HepG2 (cell line): ENCODE data around the gene PLEKHG4B. TPM values are rescaled to one million over a fixed set of nuclear protein-coding genes. Genes with fewer than 3 reads are reported as not detected.
A peak's percentile ranks its signal among the peaks of the same experiment; 100 is the strongest.

ENCODE experiments used
- ATAC-seq: fragments of 200-7000 bp; cut with Tn5 transposase; 3 replicates; pipeline ENCODE4 v1.9.1; 2020; ENCODE audit warnings: mild to moderate bottlenecking, moderate library complexity
- BruUV-seq: library from RNA; stranded (reverse); fragments of 400-500 nt; replicated peaks from 2 replicates; lab custom pipeline; 2021; lab: Mats Ljungman, UMichigan
- CTCF ChIA-PET: fragments of 300-600 bp; formaldehyde crosslinking; extraction: SDS; loops from one replicate; lab custom pipeline; 2021; ENCODE audit warnings: low total read pairs, inconsistent platforms, low intra/inter-chr PET ratio; lab: Yijun Ruan, JAX
- POLR2A ChIA-PET: fragments of 350-600 bp; sonication (Branson Sonifier 250); formaldehyde crosslinking; loops from one replicate; lab custom pipeline; 2020; ENCODE audit warnings: antibody characterized with exemption, inconsistent platforms; lab: Yijun Ruan, JAX
- DNase-seq: peaks from one replicate; pipeline ENCODE4 v3.0.0-alpha.2; 2015; ENCODE audit warnings: low spot score
- FAIRE-seq: peaks from 3 replicates; lab custom pipeline; 2011; peaks lifted over from hg19 to GRCh38; lab: Jason Lieb, UNC
- H2AFZ ChIP-seq: one replicate; pipeline ENCODE4 v1.6.1; 2011; ENCODE audit warnings: low read length, inconsistent platforms
- H3K27ac ChIP-seq: fragments of 300-600 bp; 3 replicates; pipeline ENCODE4 v1.8.0; 2011; ENCODE audit warnings: mixed run types, mild to moderate bottlenecking, mixed read lengths, low read length, inconsistent platforms; ENCODE audit not compliant: insufficient read depth; ENCODE audit errors: extremely low read length
- H3K27me3 ChIP-seq, 2 experiments: fragments of 200-600 bp in 1 of 2; 2 replicates in 1 of 2; 3 replicates in 1 of 2; pipeline versions ENCODE4 v1.6.0 to v1.8.0; 2011; ENCODE audit warnings: low read length in 2 of 2, mild to moderate bottlenecking in 2 of 2, moderate library complexity in 2 of 2, inconsistent platforms in 1 of 2; ENCODE audit not compliant: insufficient read depth in 2 of 2, control insufficient read depth in 1 of 2
- H3K36me3 ChIP-seq, 2 experiments: fragments of 200-600 bp in 1 of 2; replicated peaks in 1 of 2; 2 replicates in 1 of 2; 3 replicates in 1 of 2; pipeline versions ENCODE4 v1.5.1 to v1.8.0; 2011; ENCODE audit warnings: low read length in 2 of 2, inconsistent platforms in 1 of 2; ENCODE audit not compliant: insufficient read depth in 2 of 2, control insufficient read depth in 1 of 2
- H3K4me1 ChIP-seq: 2 replicates; pipeline ENCODE4 v1.5.1; 2012; ENCODE audit warnings: low read length, inconsistent platforms; ENCODE audit not compliant: insufficient read depth
- H3K4me2 ChIP-seq: 2 replicates; pipeline ENCODE4 v1.6.0; 2011; ENCODE audit warnings: low read depth, low read length, inconsistent platforms
- H3K4me3 ChIP-seq, 3 experiments: fragments of 200-600 bp in 1 of 3; sonication (generic), shearing (Covaris generic) in 1 of 3; replicated peaks in 1 of 3; 2 replicates each; pipeline ENCODE4 v1.5.1; 2011 to 2016; ENCODE audit warnings: low read length in 3 of 3, inconsistent platforms in 2 of 3, low read depth in 2 of 3, mild to moderate bottlenecking in 2 of 3, control low read depth in 1 of 3, mixed read lengths in 1 of 3; ENCODE audit not compliant: insufficient read depth in 1 of 3
- H3K79me2 ChIP-seq: one replicate; pipeline ENCODE4 v1.6.1; 2011; ENCODE audit warnings: low read length, inconsistent platforms; ENCODE audit not compliant: insufficient read depth
- H3K9ac ChIP-seq: 2 replicates; pipeline ENCODE4 v1.6.0; 2011; ENCODE audit warnings: mild to moderate bottlenecking, low read depth, low read length, inconsistent platforms; ENCODE audit not compliant: insufficient read depth
- H3K9me3 ChIP-seq: 2 replicates; pipeline ENCODE4 v1.5.1; 2012; ENCODE audit warnings: mild to moderate bottlenecking, low read length
- H4K20me1 ChIP-seq: 2 replicates; pipeline ENCODE4 v1.6.0; 2011; ENCODE audit warnings: inconsistent platforms, mild to moderate bottlenecking, low read length, moderate library complexity; ENCODE audit not compliant: insufficient read depth
- CEBPB ChIP-seq: IDR thresholded peaks from 2 replicates; pipeline ENCODE4 v1.6.1; 2011; ENCODE audit warnings: low read depth, low read length, improper control_type of control experiment, borderline replicate concordance
- POLR2AphosphoS5 ChIP-seq: IDR thresholded peaks from 2 replicates; pipeline ENCODE4 v1.6.1; 2012; ENCODE audit warnings: low read depth, low read length
- RBFOX2 ChIP-seq: fragments of 200-400 bp; formaldehyde crosslinking; IDR thresholded peaks from 2 replicates; pipeline ENCODE4 v1.6.1; 2017; ENCODE audit warnings: low read depth, mild to moderate bottlenecking, low read length
- RFX3 ChIP-seq: IDR thresholded peaks from 2 replicates; pipeline ENCODE4 v1.6.1; 2016; ENCODE audit warnings: missing biosample characterization, missing genetic modification reagents
- ZBTB37 ChIP-seq: sonication (generic); formaldehyde crosslinking; IDR thresholded peaks from 2 replicates; pipeline ENCODE4 v1.4.0; 2020; ENCODE audit warnings: mild to moderate bottlenecking, missing genetic modification reagents
- ZFP36L2 ChIP-seq: sonication (generic); formaldehyde crosslinking; IDR thresholded peaks from 2 replicates; pipeline ENCODE4 v1.4.0; 2020; ENCODE audit warnings: missing genetic modification reagents
- ZNF292 ChIP-seq: sonication (generic); formaldehyde crosslinking; IDR thresholded peaks from 2 replicates; pipeline ENCODE4 v1.8.1; 2022; ENCODE audit warnings: mild to moderate bottlenecking, low read depth, missing genetic modification reagents, borderline replicate concordance
- ZNF543 ChIP-seq: sonication (generic); formaldehyde crosslinking; IDR thresholded peaks from 2 replicates; pipeline ENCODE4 v1.4.0; 2020; ENCODE audit warnings: mild to moderate bottlenecking, missing genetic modification reagents
- ZNF616 ChIP-seq: sonication (generic); formaldehyde crosslinking; IDR thresholded peaks from 2 replicates; pipeline ENCODE4 v1.5.0; 2020; ENCODE audit warnings: low read depth, mild to moderate bottlenecking, missing genetic modification reagents
- WGBS: methylation state at CpG from one replicate; pipeline ENCODE4 v1.1.6; 2017; ENCODE audit warnings: low lambda C conversion rate; 5-methylcytosine and 5-hydroxymethylcytosine counted together
- in situ Hi-C: cut with HindIII; loops from 2 replicates; pipeline ENCODE4 v1.10.0; 2017; ENCODE audit warnings: low pct_unique_long_range_greater_than_20kb; ENCODE audit not compliant: extremely low pct_ligation_motif_present
- intact Hi-C: fragments of 100-400 bp; cut with micrococcal nuclease; formaldehyde crosslinking; loops from one replicate; pipeline ENCODE4 v1.10.0; 2022; ENCODE audit not compliant: unreplicated experiment
- polyA plus RNA-seq, 8 experiments: library from polyadenylated mRNA; depleted of rRNA in 3 of 8; stranded (reverse) in 7 of 8; unstranded in 1 of 8; fragments of >200 nt; fragmentation: Illumina TruSeq in 4 of 8; extraction: Trizol in 4 of 8; gene quantifications; 2 replicates each; pipeline versions ENCODE4 v1.2.1 to v1.2.3, GENCODE V29; 2011 to 2016; ENCODE audit warnings: low read depth in 4 of 8, missing spikeins in 1 of 8, mixed read lengths in 1 of 8; ENCODE audit not compliant: insufficient read depth in 1 of 8
- total RNA-seq, 5 experiments: library from RNA; depleted of rRNA; stranded (reverse); fragments of >200 nt; fragmentation: Illumina TruSeq; extraction: Trizol; gene quantifications; 2 replicates each; pipeline ENCODE4 v1.2.3, GENCODE V29; 2016; ENCODE audit warnings: low read depth in 1 of 5
- TF ChIP-seq, protein P1 (sequence below): sonication (generic); formaldehyde crosslinking; conservative IDR thresholded peaks from 2 replicates; pipeline ENCODE4 v1.8.1; 2023; ENCODE audit warnings: missing genetic modification reagents

Gene PLEKHG4B
- total and polyA plus RNA-seq, 2 of the 13 experiments (the other 11 are each of a cell fraction or from before 2014, with no cell fraction given) = 0.09 TPM; not detected in 1

DNA sequence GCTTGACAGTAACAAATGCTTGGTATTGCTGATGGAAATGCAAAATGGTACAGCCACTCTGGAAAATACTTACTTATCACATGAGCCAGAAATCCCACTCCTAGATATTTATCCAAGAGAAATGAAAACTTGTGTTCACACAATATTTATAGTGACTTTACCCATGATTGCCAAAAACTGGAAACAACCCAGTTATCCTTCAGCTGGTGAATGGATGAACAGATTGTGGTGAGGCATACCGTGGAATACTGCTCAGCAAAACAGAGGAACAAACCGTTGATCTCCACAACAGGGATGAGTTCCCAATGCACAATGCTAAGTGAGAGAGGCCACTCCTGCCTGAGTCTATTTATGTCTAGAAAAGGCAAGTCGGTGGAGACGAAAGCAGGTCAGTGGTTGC lies 58.8 kb downstream of the PLEKHG4B start (continued):
- no peak for TF ChIP-seq RFX3

- no peaks in the 10 kb centered on the region for H4K20me1 ChIP-seq
- no peak overlapping the region for H2AFZ ChIP-seq
- H3K4me1 ChIP-seq = no peaks in the 10 kb centered on the region
- no TSS peak for BruUV-seq
- peaks cover 1 to 36% of the 10 kb centered on the region in 2 experiments; a peak in 3 of 5 replicates for H3K27me3 ChIP-seq
- no peak overlapping the region for H3K4me3 ChIP-seq
- no peak for DNase-seq
- no peak overlapping the region for H3K27ac ChIP-seq
- intact Hi-C loops = no loop called here
- in situ Hi-C loops = no loop called here
- TF ChIP-seq ZNF543 (CRISPR knock-in tag) = no peak
- no peak for TF ChIP-seq ZBTB37
- TF ChIP-seq ZNF616 (CRISPR knock-in tag) = no peak
- TF ChIP-seq RBFOX2 = no peak
- TF ChIP-seq, protein P1, sequence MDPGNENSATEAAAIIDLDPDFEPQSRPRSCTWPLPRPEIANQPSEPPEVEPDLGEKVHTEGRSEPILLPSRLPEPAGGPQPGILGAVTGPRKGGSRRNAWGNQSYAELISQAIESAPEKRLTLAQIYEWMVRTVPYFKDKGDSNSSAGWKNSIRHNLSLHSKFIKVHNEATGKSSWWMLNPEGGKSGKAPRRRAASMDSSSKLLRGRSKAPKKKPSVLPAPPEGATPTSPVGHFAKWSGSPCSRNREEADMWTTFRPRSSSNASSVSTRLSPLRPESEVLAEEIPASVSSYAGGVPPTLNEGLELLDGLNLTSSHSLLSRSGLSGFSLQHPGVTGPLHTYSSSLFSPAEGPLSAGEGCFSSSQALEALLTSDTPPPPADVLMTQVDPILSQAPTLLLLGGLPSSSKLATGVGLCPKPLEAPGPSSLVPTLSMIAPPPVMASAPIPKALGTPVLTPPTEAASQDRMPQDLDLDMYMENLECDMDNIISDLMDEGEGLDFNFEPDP (CRISPR knock-in tag) = no peak
- TF ChIP-seq POLR2AphosphoS5 = no peak
- TF ChIP-seq ZNF292 (CRISPR knock-in tag) = no peak
- TF ChIP-seq CEBPB = peak; percentile 25; the same call in 1 of the 2 replicates
- no peak for TF ChIP-seq ZFP36L2 (CRISPR knock-in tag)
- H3K79me2 ChIP-seq = no peaks in the 10 kb centered on the region
- H3K9me3 ChIP-seq = peaks cover 11% of the 10 kb centered on the region
- 63% methylated on average over 6 of the region's 6 CpGs for WGBS
- no peak overlapping the region for H3K4me2 ChIP-seq
- no peak for FAIRE-seq
- H3K9ac ChIP-seq = no peak overlapping the region
- H3K36me3 ChIP-seq = no peaks in the 10 kb centered on the region
- CTCF ChIA-PET = no interaction called here
- ATAC-seq = no peak
- POLR2A ChIA-PET = no interaction called here
Observed at GRCh38 chr5:152077-152476, 60.1 kb downstream of the PLEKHG4B start.
